Hematopoietic multipotent progenitor cell treated with erythropoietin and hydrocortisone succinate and interleukin-3 and kit ligand, for 15 days (in vitro differentiated cells): Measurements from ENCODE around the gene COPE.

Experiments used
- DNase-seq: peaks from one replicate; pipeline ENCODE4 v3.0.0-alpha.2; 2015; ENCODE audit warnings: low spot score

COPE gene

DNA sequence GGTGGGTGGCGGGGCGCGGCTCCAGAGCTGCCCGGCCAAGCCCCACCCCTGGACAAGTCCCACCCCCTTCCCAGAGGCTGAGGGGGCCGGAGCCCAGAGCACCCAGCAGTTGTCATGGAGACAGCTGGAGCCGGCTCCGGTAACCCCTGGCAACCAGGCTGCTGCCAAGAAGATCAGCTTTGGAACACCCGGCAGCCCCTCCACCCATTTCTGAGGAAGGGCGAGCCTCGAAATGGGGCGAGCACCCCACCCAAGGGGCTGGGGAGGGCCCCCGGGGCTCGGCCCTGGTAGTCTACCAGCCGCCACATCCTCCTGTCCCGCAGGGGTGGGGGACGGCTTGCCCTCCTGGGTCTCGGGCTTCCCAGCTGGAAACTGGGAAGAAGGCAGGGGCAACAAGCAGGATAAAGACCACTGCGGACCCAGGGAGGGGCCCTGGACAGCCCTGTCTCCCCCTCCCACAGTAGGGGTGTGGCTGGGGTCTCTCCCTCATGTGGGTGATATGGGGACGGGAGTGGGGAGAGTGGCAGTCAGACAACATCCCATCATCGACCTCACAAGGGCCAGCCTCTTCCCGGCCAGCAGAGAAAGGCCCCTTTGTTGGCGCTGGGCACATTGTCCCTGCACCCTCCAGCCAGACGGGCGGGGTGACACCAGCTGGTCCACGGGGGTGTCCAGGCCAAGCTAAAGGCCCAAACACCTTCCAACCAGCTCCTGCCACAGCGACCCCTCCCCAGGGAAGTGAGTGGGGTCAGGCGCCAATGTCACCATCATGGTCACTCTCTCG lies 24.7 kb downstream of the COPE start:
- no peak for DNase-seq

- DNase-seq = no peak
Observed at GRCh38 chr19:18893587-18894253, 25.5 kb downstream of the COPE start.

DNA sequence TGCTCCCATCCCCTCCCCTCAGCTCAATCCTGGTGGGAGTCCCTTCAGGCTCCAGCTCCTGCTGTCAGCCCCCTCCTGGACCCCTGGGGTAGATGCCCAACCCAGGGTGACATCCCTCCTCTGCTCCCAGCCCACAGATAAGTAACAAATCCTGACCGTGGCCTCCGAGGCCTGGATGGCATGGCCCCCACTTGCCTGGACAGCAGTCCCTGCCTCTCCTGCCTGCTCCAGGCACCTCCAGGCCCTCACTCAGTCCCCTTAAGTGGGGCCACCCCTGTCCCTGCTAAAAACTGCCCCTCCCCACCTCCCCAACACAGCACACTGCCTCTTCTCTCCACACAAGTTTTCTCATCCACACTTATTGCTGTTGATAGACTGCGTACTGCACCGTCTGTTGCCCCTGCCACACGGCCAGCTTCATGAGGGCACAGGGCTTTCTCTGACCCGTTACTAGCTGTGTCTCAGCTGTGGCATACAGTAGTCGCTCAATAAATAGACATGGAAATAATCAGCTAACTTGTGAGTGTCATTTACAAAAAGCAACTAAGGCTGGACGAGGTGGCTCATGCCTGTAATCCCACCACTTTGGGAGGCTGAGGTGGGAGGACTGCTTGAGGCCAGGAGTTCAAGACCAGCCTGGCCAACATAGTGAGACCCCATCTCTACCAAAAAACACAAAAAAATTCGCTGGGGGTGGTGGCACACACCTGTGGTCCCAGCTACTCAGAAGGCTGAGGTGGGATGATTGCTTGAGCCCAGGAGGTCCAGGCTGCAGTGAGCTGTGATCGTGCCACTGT lies 29.0 kb downstream of the COPE start:
- DNase-seq = no peak

DNA sequence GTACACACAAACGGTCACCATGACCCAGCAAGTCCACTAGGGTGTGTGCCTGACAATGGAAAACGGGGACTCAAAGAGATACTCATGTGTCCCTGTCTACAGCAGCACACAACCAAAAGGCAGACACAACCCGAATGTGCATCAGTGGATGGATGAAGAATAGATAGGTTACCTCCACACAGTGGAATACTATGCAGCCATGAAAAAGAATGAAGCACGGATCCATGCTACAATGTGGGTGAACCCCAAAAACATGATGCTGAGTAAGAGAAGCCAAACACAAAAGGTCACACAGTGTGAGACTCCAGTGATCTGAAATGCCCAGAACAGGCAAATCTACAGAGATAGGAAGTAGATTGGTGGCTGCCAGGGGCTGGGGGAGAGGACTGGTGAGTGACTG lies 32.2 kb downstream of the COPE start:
- no peak for DNase-seq

- no peak for DNase-seq
Observed at GRCh38 chr19:18883526-18884304, 35.5 kb downstream of the COPE start.

DNA sequence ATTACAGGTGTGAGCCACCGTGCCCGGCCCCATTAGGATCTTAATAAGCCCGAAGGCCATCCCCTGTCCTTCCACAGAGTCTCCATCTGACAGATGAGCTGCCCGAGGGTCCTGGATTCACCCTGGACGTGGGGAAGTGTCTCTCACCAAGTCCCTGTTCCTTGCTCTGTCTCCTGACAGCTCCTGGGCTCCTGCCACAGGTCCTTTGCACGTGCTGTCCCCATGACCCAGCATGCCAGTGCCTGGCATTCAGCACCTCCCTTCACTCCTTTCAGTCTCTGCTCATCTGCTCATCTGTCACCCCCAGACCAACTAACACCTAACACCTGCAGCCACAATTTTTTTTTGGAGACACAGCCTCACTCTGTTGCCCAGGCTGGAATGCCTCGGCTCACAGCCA lies 37.7 kb downstream of the COPE start:
- no peak for DNase-seq

GRCh38 chr19:18879579-18880373 lies 39.4 kb downstream of the COPE start:
- DNase-seq = peak; percentile 63

DNA sequence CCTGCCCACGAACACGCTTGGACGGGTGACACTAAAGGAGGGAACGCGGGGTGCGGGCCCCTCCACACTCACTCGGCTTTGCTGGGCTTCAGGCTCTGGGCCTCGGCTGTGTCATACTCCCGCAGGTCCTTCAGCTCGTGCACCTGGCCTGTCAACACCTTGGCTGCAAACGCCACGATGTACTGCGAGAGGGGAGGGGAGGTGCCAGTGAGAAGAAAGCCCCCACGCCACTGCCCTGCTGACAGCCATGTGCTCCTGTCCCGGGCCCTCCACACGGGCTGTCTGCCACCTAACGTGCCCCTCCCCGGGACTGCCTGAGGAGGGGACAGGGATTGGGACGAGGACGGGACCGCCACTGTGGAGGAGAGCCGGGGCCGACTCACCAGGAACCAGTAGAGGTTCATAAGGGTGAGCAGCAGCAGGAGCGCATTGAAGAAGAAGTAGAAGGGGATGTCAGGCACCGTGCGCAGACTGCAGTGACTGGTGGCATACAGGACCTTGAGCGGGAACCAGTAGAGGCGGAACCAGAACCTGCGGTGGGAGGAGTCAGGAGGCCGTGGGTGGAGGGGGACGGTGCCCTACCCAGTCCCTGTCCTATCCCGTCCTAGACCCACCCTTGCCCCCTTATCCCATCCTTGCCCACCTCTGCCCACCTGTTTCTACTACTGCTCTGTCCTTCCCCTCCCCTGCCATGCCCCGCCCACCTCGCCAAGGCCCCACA lies 40.2 kb downstream of the COPE start:
- DNase-seq = no peak

GRCh38 chr19:18878058-18878797 lies 41.0 kb downstream of the COPE start:
- no peak for DNase-seq

DNA sequence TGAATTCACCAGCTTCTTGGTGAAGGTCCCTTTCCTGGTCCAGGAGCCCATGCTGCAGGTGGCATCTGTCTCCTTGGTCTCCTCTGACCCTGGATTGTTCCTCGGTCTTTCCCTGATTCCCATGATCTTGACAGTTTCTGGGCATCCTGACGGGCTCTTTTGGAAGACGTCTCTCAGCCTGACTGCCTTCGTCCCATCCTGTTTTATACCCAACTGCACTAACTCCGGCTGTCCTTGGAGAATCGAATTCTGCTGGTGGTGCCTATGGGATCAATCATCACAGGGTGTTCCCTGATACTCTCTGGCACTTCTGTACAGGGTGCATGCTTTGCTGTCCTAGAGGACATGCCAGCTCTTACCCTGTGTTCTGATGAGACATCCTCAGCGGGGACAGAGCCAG lies 42.3 kb downstream of the COPE start:
- DNase-seq = no peak

GRCh38 chr19:18875726-18876125 lies 43.5 kb downstream of the COPE start:
- no peak for DNase-seq

DNA sequence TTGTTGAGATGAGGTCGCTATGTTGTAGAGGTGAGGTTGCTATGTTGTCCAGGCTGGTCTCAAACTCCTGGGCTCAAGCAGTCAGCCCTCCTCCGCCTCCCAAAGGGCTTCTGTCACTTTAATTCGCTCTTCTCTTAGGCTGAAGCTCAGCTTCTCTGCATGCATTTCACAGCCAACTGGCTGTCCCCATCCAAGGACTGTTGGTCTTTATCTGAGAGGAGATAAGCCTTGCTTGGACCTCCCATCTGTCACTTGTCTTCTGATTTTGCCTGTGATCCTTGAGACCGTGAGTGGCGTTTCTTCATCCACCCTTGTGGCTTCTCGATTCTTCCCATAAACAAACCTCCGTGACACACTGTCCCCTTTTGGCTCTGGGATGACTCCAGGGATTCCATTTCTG lies 47.6 kb downstream of the COPE start:
- no peak for DNase-seq

- no peak for DNase-seq
Observed at GRCh38 chr19:18870531-18871172, 48.5 kb downstream of the COPE start.

- DNase-seq = no peak
Observed at GRCh38 chr19:18869781-18870530, 49.2 kb downstream of the COPE start.

DNA sequence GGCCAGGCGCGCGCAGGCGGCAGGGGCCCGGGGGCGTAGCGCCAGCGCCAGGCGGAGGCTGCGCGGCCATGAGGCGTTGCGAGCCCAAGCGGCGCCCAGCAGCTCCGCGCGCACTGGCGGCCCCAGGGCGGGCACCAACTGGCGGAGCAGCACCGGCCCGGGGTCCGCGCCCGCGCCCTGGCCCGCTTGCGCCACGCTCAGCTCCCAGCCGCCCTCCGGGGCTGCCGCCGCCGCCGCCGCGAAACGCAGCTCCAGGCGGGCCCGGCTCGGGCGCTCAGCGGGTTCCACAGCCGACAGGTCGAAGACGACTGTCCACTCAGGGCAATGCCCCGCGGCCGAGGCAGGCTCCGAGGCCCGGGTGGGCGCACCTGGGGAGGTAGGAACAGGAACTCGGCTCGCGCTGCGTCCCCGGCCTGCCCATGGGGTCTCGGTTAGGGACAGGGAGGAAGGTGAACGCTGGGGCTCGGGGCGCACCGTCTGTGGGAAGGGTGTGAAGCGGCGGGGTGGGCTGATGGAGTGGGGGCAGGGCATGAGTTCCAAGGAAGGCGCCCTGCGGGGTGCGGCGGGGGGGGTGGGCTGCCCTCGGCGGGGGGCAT lies 50.1 kb downstream of the COPE start:
- no peak for DNase-seq

DNA sequence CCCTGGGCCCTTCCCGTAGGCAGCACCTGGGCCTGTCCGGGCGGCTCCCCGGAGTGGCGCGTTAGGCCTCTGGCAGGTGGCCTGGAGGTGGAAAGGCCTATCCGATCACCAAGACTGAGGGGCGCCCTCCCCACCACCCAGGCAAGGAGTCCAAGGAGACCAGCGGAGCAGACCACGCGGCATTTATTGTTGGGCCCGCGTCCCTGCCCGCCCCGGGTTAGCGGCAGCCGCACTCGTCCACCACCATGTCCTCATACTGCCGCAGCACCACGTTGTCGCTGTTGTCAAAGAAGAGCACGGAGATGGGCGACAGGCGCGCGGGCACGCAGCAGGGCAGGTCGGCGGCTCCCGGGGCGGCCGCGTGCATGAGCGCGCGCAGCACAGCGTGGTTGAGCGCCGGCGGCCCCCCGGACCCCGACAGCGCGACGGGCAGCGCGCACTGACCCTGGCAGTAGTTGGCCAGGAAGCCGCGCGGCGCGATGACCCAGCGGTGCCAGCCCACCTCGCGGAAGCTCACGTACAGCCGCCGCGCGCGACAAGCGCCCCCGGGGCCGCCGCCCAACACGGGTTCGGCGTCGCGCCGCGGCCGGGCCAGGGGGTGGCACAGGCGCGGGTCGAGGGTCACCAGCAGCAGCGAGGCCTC lies 50.7 kb downstream of the COPE start:
- no peak for DNase-seq

DNA sequence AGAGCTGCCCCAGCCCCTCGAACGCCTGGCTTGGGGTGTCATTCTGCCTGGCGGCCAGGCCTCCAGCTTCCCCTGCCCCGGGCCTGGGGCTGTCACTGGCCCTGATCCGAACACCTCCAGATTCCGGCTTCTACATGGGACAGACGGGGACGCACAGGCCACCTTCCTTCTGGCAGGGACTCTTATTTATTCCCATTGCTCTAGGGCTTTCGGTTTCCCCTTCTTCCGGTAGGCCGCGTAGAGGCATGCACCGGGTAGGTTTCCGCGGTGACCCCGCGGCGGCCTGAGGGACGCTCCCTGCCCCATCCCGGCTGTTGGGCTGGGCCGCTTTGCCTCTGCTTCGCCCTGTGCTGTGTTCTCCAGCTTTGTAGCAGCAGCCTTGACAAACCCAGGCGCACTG lies 51.4 kb downstream of the COPE start:
- DNase-seq = no peak

- DNase-seq = no peak
Observed at GRCh38 chr19:18867199-18867598, 52.0 kb downstream of the COPE start.
